Left ventricle myocardium inferior (tissue), 1 donor: Measurements from ENCODE around the gene KRT6B. TPM values are rescaled to one million over a fixed set of nuclear protein-coding genes. Genes with fewer than 3 reads are reported as not detected.
"Not testable (repeated sequence)": the region's sequence is repeated elsewhere in the genome, so short reads cannot be mapped to it uniquely, and the experiment has no call there.

Experiments used
- DNase-seq: peaks from one replicate; pipeline ENCODE4 v3.0.0-alpha.2; 2020
- H3K27ac ChIP-seq: fragments of 200-600 bp; replicated peaks from 2 replicates; pipeline ENCODE4 v1.8.0; 2021
- H3K27me3 ChIP-seq: fragments of 200-600 bp; 2 replicates; pipeline ENCODE4 v1.8.0; 2021; ENCODE audit warnings: low read depth
- H3K36me3 ChIP-seq: fragments of 200-600 bp; 2 replicates; pipeline ENCODE4 v1.8.0; 2021
- H3K4me1 ChIP-seq: fragments of 200-600 bp; 2 replicates; pipeline ENCODE4 v1.8.0; 2021
- H3K4me3 ChIP-seq: fragments of 200-600 bp; 2 replicates; pipeline ENCODE4 v1.8.0; 2021; ENCODE audit warnings: mild to moderate bottlenecking, moderate library complexity
- H3K9me3 ChIP-seq: fragments of 200-600 bp; replicated peaks from 2 replicates; pipeline ENCODE4 v1.8.0; 2021
- intact Hi-C: fragments of 100-400 bp; cut with micrococcal nuclease; formaldehyde crosslinking; loops from one replicate; pipeline ENCODE4 v1.11.0; 2022
- long read RNA-seq: library from polyadenylated mRNA; unstranded; transcript quantifications from one replicate; pipeline ENCODE4 v2.0.0, GENCODE V29; 2021
- total RNA-seq: library from RNA; stranded (reverse); fragmentation: NEBNext Ultra II Directional; extraction: Animal tissue kit (Norgen Biotek cat#: 25700); gene quantifications from one replicate; pipeline ENCODE4 v1.2.1, GENCODE V29; 2021
- TF ChIP-seq, protein P1 (sequence below): fragments of 200-600 bp; IDR thresholded peaks from 2 replicates; pipeline ENCODE4 v1.8.0; 2021; ENCODE audit warnings: antibody characterized with exemption, mild to moderate bottlenecking, borderline replicate concordance
- donor health status: DM: no; HTN: yes; CAD: no; lungs with severe emphysema.

KRT6B gene
- total RNA-seq = not detected
- long read RNA-seq = 0 reads

DNA sequence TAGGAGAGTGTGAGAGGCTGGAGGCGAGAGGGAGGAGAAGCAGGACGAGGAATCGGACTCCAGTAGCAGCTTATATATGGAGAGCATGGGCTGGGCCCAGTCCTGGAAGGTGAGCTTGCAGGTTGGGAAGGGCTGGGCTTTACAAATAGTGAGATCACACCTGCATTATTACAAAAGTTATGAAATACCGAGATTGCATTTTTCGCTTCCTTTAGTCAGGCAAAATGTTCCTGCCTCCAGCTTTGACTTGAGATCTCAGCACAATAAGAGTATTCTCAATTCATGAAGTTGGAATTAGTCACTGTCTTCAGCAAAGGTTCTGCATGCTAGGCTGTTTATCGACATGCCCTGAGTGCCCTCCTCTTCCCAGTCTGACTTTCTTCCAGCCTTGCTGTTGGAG lies at the start of gene KRT6B:
TSS of gene KRT6B (minus strand) at position 46 of the 400 bp plus-strand sequence. CDS start 68 bp downstream, outside the sequence.
- H3K27ac ChIP-seq = no peak within 1 kb of the TSS
- peaks cover 24% of the 10 kb centered on the region for H3K27me3 ChIP-seq
- intact Hi-C loops = no loop called here
- no peak within 1 kb of the TSS for H3K4me3 ChIP-seq
- H3K4me1 ChIP-seq = no peaks in the 10 kb centered on the region
- no peaks in the 10 kb centered on the region for H3K9me3 ChIP-seq
- DNase-seq = no peak
- TF ChIP-seq, protein P1, sequence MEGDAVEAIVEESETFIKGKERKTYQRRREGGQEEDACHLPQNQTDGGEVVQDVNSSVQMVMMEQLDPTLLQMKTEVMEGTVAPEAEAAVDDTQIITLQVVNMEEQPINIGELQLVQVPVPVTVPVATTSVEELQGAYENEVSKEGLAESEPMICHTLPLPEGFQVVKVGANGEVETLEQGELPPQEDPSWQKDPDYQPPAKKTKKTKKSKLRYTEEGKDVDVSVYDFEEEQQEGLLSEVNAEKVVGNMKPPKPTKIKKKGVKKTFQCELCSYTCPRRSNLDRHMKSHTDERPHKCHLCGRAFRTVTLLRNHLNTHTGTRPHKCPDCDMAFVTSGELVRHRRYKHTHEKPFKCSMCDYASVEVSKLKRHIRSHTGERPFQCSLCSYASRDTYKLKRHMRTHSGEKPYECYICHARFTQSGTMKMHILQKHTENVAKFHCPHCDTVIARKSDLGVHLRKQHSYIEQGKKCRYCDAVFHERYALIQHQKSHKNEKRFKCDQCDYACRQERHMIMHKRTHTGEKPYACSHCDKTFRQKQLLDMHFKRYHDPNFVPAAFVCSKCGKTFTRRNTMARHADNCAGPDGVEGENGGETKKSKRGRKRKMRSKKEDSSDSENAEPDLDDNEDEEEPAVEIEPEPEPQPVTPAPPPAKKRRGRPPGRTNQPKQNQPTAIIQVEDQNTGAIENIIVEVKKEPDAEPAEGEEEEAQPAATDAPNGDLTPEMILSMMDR = no peak
- no peaks in the 10 kb centered on the region for H3K36me3 ChIP-seq

DNA sequence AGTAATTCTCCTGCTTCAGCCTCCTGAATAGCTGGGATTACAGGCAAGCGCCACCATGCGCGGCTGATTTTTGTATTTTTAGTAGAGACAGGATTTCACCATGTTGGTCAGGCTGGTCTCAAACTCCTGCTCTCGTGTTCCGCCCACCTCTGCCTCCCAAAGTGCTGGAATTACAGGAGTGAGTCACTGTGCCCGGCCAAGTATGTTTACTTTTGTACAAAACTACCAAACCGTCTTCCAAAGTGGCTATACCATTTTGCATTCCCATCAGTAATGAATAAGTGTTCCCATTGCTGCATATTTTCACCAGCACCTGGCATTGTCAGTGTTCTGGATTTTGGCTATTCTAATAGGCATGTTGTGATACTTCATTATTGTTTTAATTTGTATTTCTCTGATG lies 49.5 kb upstream of the KRT6B start:
- H3K36me3 ChIP-seq = no peaks in the 10 kb centered on the region
- H3K27ac ChIP-seq = no peak overlapping the region
- DNase-seq = no peak
- H3K27me3 ChIP-seq = peaks cover 30% of the 10 kb centered on the region
- H3K4me1 ChIP-seq = peaks cover 8% of the 10 kb centered on the region
- no peaks in the 10 kb centered on the region for H3K9me3 ChIP-seq
- TF ChIP-seq, protein P1 = no peak
- intact Hi-C loops = loop anchor here (10.0 kb wide), 1 partner anchor 127 kb away; no protein-coding TSS in a partner anchor
- no peak overlapping the region for H3K4me3 ChIP-seq

DNA sequence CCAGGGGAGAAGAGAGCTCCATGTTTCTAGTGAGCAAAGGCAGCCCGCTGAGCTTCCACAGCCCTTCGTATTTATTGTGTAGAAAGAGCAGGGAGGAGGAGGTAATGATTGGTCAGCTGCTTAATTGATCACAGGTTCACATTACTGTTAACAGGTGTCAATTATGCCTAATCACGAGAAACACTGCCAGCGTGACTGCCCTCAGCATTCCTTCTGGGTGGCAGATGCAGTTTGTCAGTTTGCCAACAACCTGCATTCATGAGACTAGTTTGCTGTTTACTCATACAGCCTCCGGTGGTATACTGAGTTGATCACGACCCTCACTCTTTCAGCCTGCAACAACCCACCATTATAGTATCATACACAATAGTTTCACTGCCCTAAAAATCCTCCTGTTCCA lies 48.6 kb upstream of the KRT6B start:
- H3K36me3 ChIP-seq, H3K4me3 ChIP-seq, DNase-seq, H3K9me3 ChIP-seq, H3K27ac ChIP-seq: not testable (repeated sequence)
- peaks cover 21% of the 10 kb centered on the region for H3K27me3 ChIP-seq
- intact Hi-C loops = loop anchor here (10.0 kb wide), 1 partner anchor 126 kb away; no protein-coding TSS in a partner anchor
- peaks cover 17% of the 10 kb centered on the region for H3K4me1 ChIP-seq

DNA sequence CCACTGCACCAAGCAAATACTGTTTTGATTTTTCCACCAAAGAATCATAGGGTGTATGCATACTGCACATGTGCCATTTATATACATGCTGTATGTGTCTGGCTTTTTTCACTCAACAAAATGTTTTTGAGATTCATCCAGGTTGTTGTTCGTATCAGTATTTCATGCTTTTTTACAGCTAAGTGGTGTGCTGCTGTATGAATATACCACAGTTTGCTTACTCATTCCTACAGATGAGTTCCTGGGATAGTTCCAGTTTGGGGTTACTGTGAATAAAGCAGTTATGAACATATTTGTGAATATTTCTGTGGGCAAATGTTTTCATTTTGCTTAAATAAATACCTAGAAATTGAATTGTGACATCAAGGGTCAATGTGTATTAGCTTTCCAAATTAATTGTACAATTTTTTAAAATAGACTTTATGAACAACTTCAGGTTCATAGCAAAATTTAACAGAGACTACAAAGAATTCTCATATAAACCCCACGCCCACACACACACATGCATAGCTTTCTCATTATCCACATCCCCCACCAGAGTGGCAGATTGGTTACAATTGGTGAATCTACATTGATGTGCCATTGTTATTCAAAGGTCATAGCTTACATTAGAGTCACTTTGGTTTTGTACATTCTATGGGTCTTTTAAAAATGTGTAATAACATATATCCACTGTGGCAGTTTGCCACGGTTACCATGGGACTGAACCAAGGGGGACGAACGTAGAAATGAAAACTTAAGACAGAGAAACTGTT lies 48.0 kb upstream of the KRT6B start:
- no peak for DNase-seq
- Histone ChIP-seq H3K27ac (no peak overlapping the region), H3K4me3 (no peak overlapping the region), H3K27me3 (peaks cover 18% of the 10 kb centered on the region), H3K9me3 (no peaks in the 10 kb centered on the region), H3K36me3 (no peaks in the 10 kb centered on the region), H3K4me1 (peaks cover 23% of the 10 kb centered on the region)
- TF ChIP-seq, protein P1 = no peak
- intact Hi-C loops = loop anchor here (10.0 kb wide), 1 partner anchor 125 kb away; no protein-coding TSS in a partner anchor

DNA sequence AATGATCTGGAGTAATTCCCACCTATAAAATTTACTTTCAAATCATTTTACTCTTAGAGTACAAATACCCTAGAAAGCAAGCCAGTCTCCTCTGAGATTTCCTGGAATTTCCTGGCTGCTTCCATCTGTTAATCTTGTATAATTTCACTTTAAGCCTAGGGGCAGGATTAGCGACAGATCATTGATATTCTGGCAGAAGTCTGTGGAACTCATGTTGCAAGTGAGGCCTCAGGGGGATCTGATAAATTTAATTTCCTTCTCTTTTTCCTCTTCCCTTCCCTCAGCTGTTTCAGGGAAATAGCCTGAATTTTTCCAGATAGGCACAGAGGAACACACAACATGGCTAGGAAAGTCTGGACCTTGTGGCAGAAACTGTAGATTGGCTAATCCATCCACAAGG lies 47.0 kb upstream of the KRT6B start:
- DNase-seq = no peak
- Histone ChIP-seq H3K4me1 (peaks cover 31% of the 10 kb centered on the region), H3K27ac (no peak overlapping the region), H3K36me3 (no peaks in the 10 kb centered on the region), H3K4me3 (no peak overlapping the region), H3K9me3 (no peaks in the 10 kb centered on the region), H3K27me3 (peaks cover 19% of the 10 kb centered on the region)
- intact Hi-C loops = no loop called here
- TF ChIP-seq, protein P1 = no peak

DNA sequence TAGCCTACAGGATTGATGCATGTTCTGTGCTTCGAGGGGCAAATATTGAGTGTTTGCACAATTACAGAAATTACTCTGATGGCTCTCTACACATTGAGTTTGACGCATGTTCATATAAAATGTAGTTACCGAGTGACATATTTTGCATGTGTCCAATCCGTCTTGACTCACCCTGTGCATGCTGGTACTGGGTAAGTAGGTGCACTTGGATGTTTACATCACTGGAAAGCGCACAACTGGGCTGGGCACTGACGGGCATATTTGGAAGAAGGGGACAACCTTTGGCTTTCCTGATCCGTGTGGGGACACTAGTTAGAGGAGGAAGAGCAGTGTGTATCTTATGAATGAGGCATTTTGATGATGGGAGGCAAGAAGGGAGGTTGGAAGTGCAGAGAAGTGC lies 46.0 kb upstream of the KRT6B start:
- no peaks in the 10 kb centered on the region for H3K36me3 ChIP-seq
- TF ChIP-seq, protein P1 = no peak
- intact Hi-C loops = no loop called here
- no peak overlapping the region for H3K27ac ChIP-seq
- no peak for DNase-seq
- H3K27me3 ChIP-seq = peaks cover 29% of the 10 kb centered on the region
- H3K4me3 ChIP-seq = no peak overlapping the region
- peaks cover 34% of the 10 kb centered on the region for H3K4me1 ChIP-seq
- no peaks in the 10 kb centered on the region for H3K9me3 ChIP-seq
